Subcutaneous adipose tissue (tissue), 4 donors: ENCODE data around the gene GNL2. TPM values are rescaled to one million over a fixed set of nuclear protein-coding genes. Genes with fewer than 3 reads are reported as not detected.

Experiments
- CTCF ChIP-seq: fragments of 450-650 bp; IDR thresholded peaks from one replicate; pipeline ENCODE4 v1.5.1; 2016; ENCODE audit warnings: low read depth, mild to moderate bottlenecking, control low read depth, antibody characterized with exemption, moderate library complexity
- total RNA-seq, 4 donors: library from RNA; depleted of rRNA; stranded (reverse); fragments of >200 nt; gene quantifications; one replicate each; pipeline ENCODE4 v1.1.0, GENCODE V29; 2016

The GNL2 gene
- total RNA-seq, 4 donors from 2014 or later: 24.7 to 63.9 (median 36.9) TPM

GRCh38 chr1:37596182-37596667, 488 bp upstream of the GNL2 start:
- TF ChIP-seq CTCF: no peak

- TF ChIP-seq CTCF: no peak
Measured at GRCh38 chr1:37593726-37594125, 2.0 kb downstream of the GNL2 start.

- no peak for TF ChIP-seq CTCF
Measured at GRCh38 chr1:37588939-37589338, 6.8 kb downstream of the GNL2 start.

DNA sequence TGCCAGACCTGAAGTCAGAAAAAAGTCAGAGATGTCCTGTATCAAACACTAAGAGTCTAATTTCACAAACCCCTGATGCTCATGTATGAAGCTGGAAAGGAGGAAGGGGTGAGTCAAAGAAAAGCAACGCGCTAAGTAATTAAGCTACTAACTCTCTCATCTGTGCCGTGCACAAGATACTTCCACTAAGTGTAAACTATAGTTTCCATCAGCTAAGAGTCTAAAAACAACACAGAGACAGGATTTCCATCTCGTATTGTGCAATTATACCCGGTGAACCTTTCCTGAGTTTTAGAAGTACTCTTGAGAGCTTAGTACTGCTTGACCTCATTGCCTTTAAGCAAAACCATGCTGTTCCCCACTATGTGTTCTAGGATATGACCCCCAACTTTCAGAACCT, 20.0 kb downstream of the GNL2 start:
- no peak for TF ChIP-seq CTCF

- TF ChIP-seq CTCF: no peak
Measured at GRCh38 chr1:37574834-37575480, 20.8 kb downstream of the GNL2 start.

- no peak for TF ChIP-seq CTCF
Measured at GRCh38 chr1:37570528-37571334, 25.0 kb downstream of the GNL2 start.

DNA sequence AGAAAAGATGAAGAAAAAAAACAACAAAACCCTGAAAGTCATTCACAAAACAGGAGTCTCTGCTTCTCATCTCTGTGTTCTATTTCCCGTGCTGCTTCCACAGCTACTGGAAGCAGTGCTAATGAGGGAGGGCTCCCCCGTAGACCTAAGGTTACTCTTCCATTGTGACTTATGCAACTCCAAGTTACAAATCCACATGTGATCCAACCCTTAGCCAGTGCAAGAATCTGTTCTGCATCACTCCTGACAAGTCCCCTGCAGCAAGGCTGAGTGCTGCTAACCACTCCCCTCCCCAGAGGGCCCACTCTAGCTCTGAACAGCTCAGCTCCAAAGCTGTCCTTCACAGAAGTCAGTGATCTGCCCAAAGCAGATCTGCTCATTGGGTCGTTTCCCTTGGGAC, 28.7 kb downstream of the GNL2 start:
- no peak for TF ChIP-seq CTCF
